RKO (cell line): ENCODE results near the gene ARIH2.
A peak's percentile ranks its signal among the peaks of the same experiment; 100 is the strongest.

Experiments used
- DNase-seq: peaks from one replicate; pipeline ENCODE4 v3.0.0-alpha.2; 2016; ENCODE audit warnings: low spot score

The ARIH2 gene

GRCh38 chr3:49020330-49021212, 101.9 kb downstream of the ARIH2 start:
- peak; percentile 62 for DNase-seq

GRCh38 chr3:49021213-49021812, 102.7 kb downstream of the ARIH2 start:
- DNase-seq, result peak; percentile 97

GRCh38 chr3:49021813-49022687, 103.4 kb downstream of the ARIH2 start, which contains the start of gene NDUFAF3:
Gene NDUFAF3, plus strand, starts transcription at chr3:49022121. Its CDS starts 24 bp downstream, at chr3:49022145.
- DNase-seq, result peak; percentile 94

GRCh38 chr3:49022688-49023171, 104.1 kb downstream of the ARIH2 start:
- DNase-seq, result peak; percentile 74

- DNase-seq, result no peak
Measured at GRCh38 chr3:49023775-49024174, 105.1 kb downstream of the ARIH2 start.

- no peak for DNase-seq
Measured at GRCh38 chr3:49024449-49024848, 105.8 kb downstream of the ARIH2 start.

- DNase-seq, result no peak
Measured at GRCh38 chr3:49025005-49025792, 106.6 kb downstream of the ARIH2 start.

- no peak for DNase-seq
Measured at GRCh38 chr3:49025793-49026520, 107.3 kb downstream of the ARIH2 start.

GRCh38 chr3:49026536-49026935, 107.9 kb downstream of the ARIH2 start:
- no peak for DNase-seq

- DNase-seq, result no peak
Measured at GRCh38 chr3:49027634-49028033, 109.0 kb downstream of the ARIH2 start.

GRCh38 chr3:49028298-49028672, 109.6 kb downstream of the ARIH2 start:
- no peak for DNase-seq

- peak; percentile 94 for DNase-seq
Measured at GRCh38 chr3:49028673-49029562, 110.3 kb downstream of the ARIH2 start, which contains the start of gene IMPDH2. Gene IMPDH2, minus strand, starts transcription at chr3:49029398. Its CDS starts 48 bp downstream, at chr3:49029350.

GRCh38 chr3:49029563-49029884, 110.9 kb downstream of the ARIH2 start:
- no peak for DNase-seq

- no peak for DNase-seq
Measured at GRCh38 chr3:49030321-49030720, 111.7 kb downstream of the ARIH2 start.

- no peak for DNase-seq
Measured at GRCh38 chr3:49032646-49033304, 114.1 kb downstream of the ARIH2 start.

GRCh38 chr3:49034650-49035049, 116.0 kb downstream of the ARIH2 start:
- DNase-seq, result no peak

- no peak for DNase-seq
Measured at GRCh38 chr3:49035281-49035680, 116.6 kb downstream of the ARIH2 start.
